Measurements from ENCODE around the gene BACE1-AS.

Gene BACE1-AS

GRCh38 chr11:117290809-117291396 lies at the start of gene BACE1-AS:
BACE1-AS (plus strand) TSS chr11:117291346.
- Histone ChIP-seq H3K36me3 (peaks cover 84% of the 10 kb centered on the region), H3K9me3 (ENCODE audit: severe bottlenecking) (no peaks in the 10 kb centered on the region), H3K27ac (no peak within 1 kb of the TSS), H3K4me3 (ENCODE audit: low read depth, low read length) (no peak within 1 kb of the TSS), H3K27me3 (ENCODE audit: insufficient read depth, low read depth, severe bottlenecking) (no peaks in the 10 kb centered on the region)
- no peak for DNase-seq
- TF ChIP-seq, protein P1, sequence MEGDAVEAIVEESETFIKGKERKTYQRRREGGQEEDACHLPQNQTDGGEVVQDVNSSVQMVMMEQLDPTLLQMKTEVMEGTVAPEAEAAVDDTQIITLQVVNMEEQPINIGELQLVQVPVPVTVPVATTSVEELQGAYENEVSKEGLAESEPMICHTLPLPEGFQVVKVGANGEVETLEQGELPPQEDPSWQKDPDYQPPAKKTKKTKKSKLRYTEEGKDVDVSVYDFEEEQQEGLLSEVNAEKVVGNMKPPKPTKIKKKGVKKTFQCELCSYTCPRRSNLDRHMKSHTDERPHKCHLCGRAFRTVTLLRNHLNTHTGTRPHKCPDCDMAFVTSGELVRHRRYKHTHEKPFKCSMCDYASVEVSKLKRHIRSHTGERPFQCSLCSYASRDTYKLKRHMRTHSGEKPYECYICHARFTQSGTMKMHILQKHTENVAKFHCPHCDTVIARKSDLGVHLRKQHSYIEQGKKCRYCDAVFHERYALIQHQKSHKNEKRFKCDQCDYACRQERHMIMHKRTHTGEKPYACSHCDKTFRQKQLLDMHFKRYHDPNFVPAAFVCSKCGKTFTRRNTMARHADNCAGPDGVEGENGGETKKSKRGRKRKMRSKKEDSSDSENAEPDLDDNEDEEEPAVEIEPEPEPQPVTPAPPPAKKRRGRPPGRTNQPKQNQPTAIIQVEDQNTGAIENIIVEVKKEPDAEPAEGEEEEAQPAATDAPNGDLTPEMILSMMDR (IDR thresholded peaks at IDR 0.05; ENCODE audit: low read depth, low read length), result no peak

DNA sequence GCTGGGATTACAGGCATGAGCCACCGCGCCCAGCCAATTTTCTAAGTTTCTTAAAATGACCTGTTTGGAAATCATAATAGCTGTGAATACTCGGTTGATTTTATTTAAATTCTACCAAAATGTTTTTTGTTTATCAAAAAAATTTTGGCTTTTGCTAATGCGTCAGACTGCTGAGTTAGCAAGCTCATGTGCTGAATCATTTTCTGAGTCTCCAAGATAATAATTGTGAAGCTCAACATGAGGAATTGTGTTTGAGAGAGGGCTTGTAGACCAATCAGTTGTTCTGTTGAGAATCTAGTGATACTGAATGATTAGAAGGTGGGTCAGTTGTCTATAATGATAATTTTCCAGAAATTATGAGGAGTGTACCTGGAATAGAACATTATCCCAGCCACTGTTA lies 42.8 kb upstream of the BACE1-AS start:
- peaks cover 65% of the 10 kb centered on the region for H3K36me3 ChIP-seq
- H3K4me3 ChIP-seq (ENCODE audit: low read depth, low read length), result no peak overlapping the region
- H3K27me3 ChIP-seq (ENCODE audit: insufficient read depth, low read depth, severe bottlenecking), result no peaks in the 10 kb centered on the region
- TF ChIP-seq, protein P1 (IDR thresholded peaks at IDR 0.05; ENCODE audit: low read depth, low read length), result no peak
- DNase-seq, result no peak
- no peaks in the 10 kb centered on the region for H3K9me3 ChIP-seq (ENCODE audit: severe bottlenecking)
- H3K27ac ChIP-seq, result no peak overlapping the region

DNA sequence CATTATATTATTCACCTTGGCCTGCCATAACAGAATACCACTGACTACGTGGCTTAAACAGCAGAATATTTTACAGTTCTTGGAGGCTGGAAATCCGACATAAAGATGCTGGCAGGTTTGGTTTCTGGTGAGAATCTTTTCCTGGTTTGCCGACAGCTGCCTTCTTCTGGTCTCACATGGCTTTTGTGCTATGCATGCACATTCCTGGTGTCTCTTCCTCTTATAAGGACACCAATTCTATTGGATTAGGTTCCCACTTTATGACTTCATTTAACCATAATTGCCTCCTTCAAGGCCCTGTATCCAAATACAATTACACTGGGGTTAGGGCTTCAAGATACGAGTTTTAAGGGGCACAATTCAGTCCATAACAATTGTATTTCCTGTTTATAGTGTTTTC lies 41.6 kb upstream of the BACE1-AS start:
- Histone ChIP-seq H3K27ac (no peak overlapping the region; the same call in 1 of the 2 replicates), H3K4me3 (ENCODE audit: low read depth, low read length) (no peak overlapping the region), H3K27me3 (ENCODE audit: insufficient read depth, low read depth, severe bottlenecking) (no peaks in the 10 kb centered on the region), H3K9me3 (ENCODE audit: severe bottlenecking) (no peaks in the 10 kb centered on the region), H3K36me3 (peaks cover 65% of the 10 kb centered on the region)
- no peak for DNase-seq
- TF ChIP-seq, protein P1 (IDR thresholded peaks at IDR 0.05; ENCODE audit: low read depth, low read length), result no peak

GRCh38 chr11:117251506-117251905 lies 39.6 kb upstream of the BACE1-AS start:
- H3K27me3 ChIP-seq (ENCODE audit: insufficient read depth, low read depth, severe bottlenecking), result no peaks in the 10 kb centered on the region
- DNase-seq, result no peak
- no peaks in the 10 kb centered on the region for H3K9me3 ChIP-seq (ENCODE audit: severe bottlenecking)
- no peak overlapping the region for H3K4me3 ChIP-seq (ENCODE audit: low read depth, low read length)
- H3K36me3 ChIP-seq, result peaks cover 46% of the 10 kb centered on the region
- TF ChIP-seq, protein P1 (IDR thresholded peaks at IDR 0.05; ENCODE audit: low read depth, low read length), result no peak
- no peak overlapping the region for H3K27ac ChIP-seq

- Histone ChIP-seq H3K27me3 (ENCODE audit: insufficient read depth, low read depth, severe bottlenecking) (no peaks in the 10 kb centered on the region), H3K9me3 (ENCODE audit: severe bottlenecking) (no peaks in the 10 kb centered on the region), H3K36me3 (peaks cover 15% of the 10 kb centered on the region), H3K27ac (no peak overlapping the region), H3K4me3 (ENCODE audit: low read depth, low read length) (no peak overlapping the region)
- TF ChIP-seq, protein P1 (IDR thresholded peaks at IDR 0.05; ENCODE audit: low read depth, low read length), result no peak
- no peak for DNase-seq
Observed at GRCh38 chr11:117255966-117256365, 35.2 kb upstream of the BACE1-AS start.

DNA sequence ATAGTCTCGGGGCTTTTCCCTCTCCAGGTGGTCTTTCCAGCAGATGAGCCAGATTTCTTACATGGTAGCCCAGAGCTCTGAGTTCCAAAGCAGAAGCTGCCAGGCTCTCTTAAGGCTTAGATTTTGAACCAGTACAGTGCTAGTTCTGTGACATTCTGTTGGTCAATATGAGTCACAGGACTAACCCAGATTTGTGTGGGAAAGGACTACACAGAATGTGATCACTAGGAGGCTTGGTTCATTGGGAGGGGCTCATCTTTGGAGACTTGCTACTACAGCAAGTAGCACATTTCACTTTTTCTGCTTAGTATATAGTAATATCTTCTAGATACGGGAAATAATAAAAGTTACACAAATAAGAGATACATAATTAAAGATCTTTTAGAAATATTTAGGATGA lies 34.6 kb upstream of the BACE1-AS start:
- TF ChIP-seq, protein P1 (IDR thresholded peaks at IDR 0.05; ENCODE audit: low read depth, low read length), result no peak
- H3K27ac ChIP-seq, result no peak overlapping the region
- H3K4me3 ChIP-seq (ENCODE audit: low read depth, low read length), result no peak overlapping the region
- H3K36me3 ChIP-seq, result peaks cover 15% of the 10 kb centered on the region
- no peak for DNase-seq
- no peaks in the 10 kb centered on the region for H3K9me3 ChIP-seq (ENCODE audit: severe bottlenecking)
- no peaks in the 10 kb centered on the region for H3K27me3 ChIP-seq (ENCODE audit: insufficient read depth, low read depth, severe bottlenecking)
